ENCODE results near the gene MAF. TPM values are rescaled to one million over a fixed set of nuclear protein-coding genes. Genes with fewer than 3 reads are reported as not detected.

MAF gene
- 0.47 and 0.96 TPM in 2 replicates for total RNA-seq (2022)
- percentile 25 among the genes with signal in this experiment for Bru-seq, nascent RNA
- percentile 39 among the genes with signal in this experiment for BruChase-seq, experiment 1, labeled RNA remaining after a 6-hour chase
- BruChase-seq, experiment 2, labeled RNA remaining after a 2-hour chase, result percentile 33 among the genes with signal in this experiment
- long read RNA-seq, result 0 reads

GRCh38 chr16:79600638-79601091 is at the start of gene MAF:
MAF (minus strand) TSS chr16:79600737; CDS start chr16:79599902, 835 bp downstream.
- POLR2A ChIA-PET, result interaction anchor here (0.6 to 1.8 kb wide), 14 partner anchors 34 to 1501 kb away, joined by 3 to 8 read pairs (median 3); no protein-coding TSS in a partner anchor
- Mint-ChIP-seq H3K27ac (ENCODE audit: low read depth, unreplicated experiment) (peak within 1 kb of the TSS; percentile 75), H3K9me3 (ENCODE audit: unreplicated experiment) (no peaks in the 10 kb centered on the region), H3K27me3 (ENCODE audit: insufficient read depth, unreplicated experiment) (no peaks in the 10 kb centered on the region), H3K4me1 (ENCODE audit: insufficient read depth, unreplicated experiment) (peaks cover 8% of the 10 kb centered on the region), H3K4me3 (ENCODE audit: unreplicated experiment) (peak within 1 kb of the TSS; percentile 84), H3K36me3 (ENCODE audit: insufficient read depth, unreplicated experiment) (no peaks in the 10 kb centered on the region)
- intact Hi-C loops (cut with micrococcal nuclease), result loop anchor here (1.0 to 5.0 kb wide), 7 partner anchors 157 to 1478 kb away; no protein-coding TSS in a partner anchor
- CTCF ChIA-PET, result interaction anchor here (0.6 to 2.7 kb wide), 15 partner anchors 10 to 1477 kb away, joined by 3 to 15 read pairs (median 3); no protein-coding TSS in a partner anchor
- peak; percentile 86 for DNase-seq (ENCODE audit: unreplicated experiment)
- TF ChIP-seq, protein P1, sequence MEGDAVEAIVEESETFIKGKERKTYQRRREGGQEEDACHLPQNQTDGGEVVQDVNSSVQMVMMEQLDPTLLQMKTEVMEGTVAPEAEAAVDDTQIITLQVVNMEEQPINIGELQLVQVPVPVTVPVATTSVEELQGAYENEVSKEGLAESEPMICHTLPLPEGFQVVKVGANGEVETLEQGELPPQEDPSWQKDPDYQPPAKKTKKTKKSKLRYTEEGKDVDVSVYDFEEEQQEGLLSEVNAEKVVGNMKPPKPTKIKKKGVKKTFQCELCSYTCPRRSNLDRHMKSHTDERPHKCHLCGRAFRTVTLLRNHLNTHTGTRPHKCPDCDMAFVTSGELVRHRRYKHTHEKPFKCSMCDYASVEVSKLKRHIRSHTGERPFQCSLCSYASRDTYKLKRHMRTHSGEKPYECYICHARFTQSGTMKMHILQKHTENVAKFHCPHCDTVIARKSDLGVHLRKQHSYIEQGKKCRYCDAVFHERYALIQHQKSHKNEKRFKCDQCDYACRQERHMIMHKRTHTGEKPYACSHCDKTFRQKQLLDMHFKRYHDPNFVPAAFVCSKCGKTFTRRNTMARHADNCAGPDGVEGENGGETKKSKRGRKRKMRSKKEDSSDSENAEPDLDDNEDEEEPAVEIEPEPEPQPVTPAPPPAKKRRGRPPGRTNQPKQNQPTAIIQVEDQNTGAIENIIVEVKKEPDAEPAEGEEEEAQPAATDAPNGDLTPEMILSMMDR (IDR thresholded peaks at IDR 0.05; ENCODE audit: unreplicated experiment), result no peak
- no TSS peak for BruUV-seq (replicated peaks)

DNA sequence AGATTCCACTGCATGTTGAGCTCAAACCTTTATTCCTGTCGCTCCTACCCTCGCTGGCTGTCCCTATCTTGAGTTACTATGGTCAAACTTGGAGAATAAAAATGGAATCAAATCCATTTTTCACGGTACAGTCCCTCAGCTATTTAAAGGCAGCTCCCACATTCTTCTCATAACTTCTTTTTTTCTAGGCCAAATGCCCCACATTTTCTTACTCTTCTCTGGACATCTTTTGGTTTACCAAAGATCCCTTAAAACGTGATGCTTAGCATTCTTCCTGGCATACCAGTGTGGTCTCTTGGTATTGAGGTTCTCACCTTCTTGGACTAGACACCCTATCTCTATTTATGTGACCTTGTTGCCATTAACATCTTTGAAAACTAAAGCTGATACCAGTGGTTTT is 48.3 kb upstream of the MAF start:
- TF ChIP-seq, protein P1 (IDR thresholded peaks at IDR 0.05; ENCODE audit: unreplicated experiment), result no peak
- no peak overlapping the region for H3K4me3 Mint-ChIP-seq (ENCODE audit: unreplicated experiment)
- ChIA-PET CTCF (interaction anchor here (0.7 kb wide), 1 partner anchor 130 kb away, joined by 3 read pairs; no protein-coding TSS in a partner anchor), POLR2A (no interaction called here)
- no peak for DNase-seq (ENCODE audit: unreplicated experiment)
- H3K36me3 Mint-ChIP-seq (ENCODE audit: insufficient read depth, unreplicated experiment), result no peaks in the 10 kb centered on the region
- no peaks in the 10 kb centered on the region for H3K9me3 Mint-ChIP-seq (ENCODE audit: unreplicated experiment)
- intact Hi-C loops (cut with micrococcal nuclease), result no loop called here
- peaks cover 15% of the 10 kb centered on the region for H3K4me1 Mint-ChIP-seq (ENCODE audit: insufficient read depth, unreplicated experiment)
- H3K27me3 Mint-ChIP-seq (ENCODE audit: insufficient read depth, unreplicated experiment), result no peaks in the 10 kb centered on the region
- no TSS peak for BruUV-seq (replicated peaks)
- no peak overlapping the region for H3K27ac Mint-ChIP-seq (ENCODE audit: low read depth, unreplicated experiment)

GRCh38 chr16:79647586-79647985 is 47.0 kb upstream of the MAF start:
- no peak overlapping the region for H3K4me3 Mint-ChIP-seq (ENCODE audit: unreplicated experiment)
- H3K27me3 Mint-ChIP-seq (ENCODE audit: insufficient read depth, unreplicated experiment), result no peaks in the 10 kb centered on the region
- ChIA-PET CTCF (no interaction called here), POLR2A (no interaction called here)
- no peak for DNase-seq (ENCODE audit: unreplicated experiment)
- TF ChIP-seq, protein P1 (IDR thresholded peaks at IDR 0.05; ENCODE audit: unreplicated experiment), result no peak
- no TSS peak for BruUV-seq (replicated peaks)
- H3K9me3 Mint-ChIP-seq (ENCODE audit: unreplicated experiment), result no peaks in the 10 kb centered on the region
- intact Hi-C loops (cut with micrococcal nuclease), result no loop called here
- peaks cover 15% of the 10 kb centered on the region for H3K4me1 Mint-ChIP-seq (ENCODE audit: insufficient read depth, unreplicated experiment)
- H3K27ac Mint-ChIP-seq (ENCODE audit: low read depth, unreplicated experiment), result no peak overlapping the region
- no peaks in the 10 kb centered on the region for H3K36me3 Mint-ChIP-seq (ENCODE audit: insufficient read depth, unreplicated experiment)

GRCh38 chr16:79645701-79646100 is 45.2 kb upstream of the MAF start:
- POLR2A ChIA-PET, result interaction anchor here (0.7 kb wide), 1 partner anchor 16 kb away, joined by 3 read pairs; no protein-coding TSS in a partner anchor
- DNase-seq (ENCODE audit: unreplicated experiment), result no peak
- CTCF ChIA-PET, result no interaction called here
- H3K4me1 Mint-ChIP-seq (ENCODE audit: insufficient read depth, unreplicated experiment), result peaks cover 19% of the 10 kb centered on the region
- peak overlapping the region; percentile 21 for H3K27ac Mint-ChIP-seq (ENCODE audit: low read depth, unreplicated experiment)
- no peaks in the 10 kb centered on the region for H3K9me3 Mint-ChIP-seq (ENCODE audit: unreplicated experiment)
- H3K36me3 Mint-ChIP-seq (ENCODE audit: insufficient read depth, unreplicated experiment), result no peaks in the 10 kb centered on the region
- intact Hi-C loops (cut with micrococcal nuclease), result no loop called here
- TF ChIP-seq, protein P1 (IDR thresholded peaks at IDR 0.05; ENCODE audit: unreplicated experiment), result no peak
- no TSS peak for BruUV-seq (replicated peaks)
- H3K4me3 Mint-ChIP-seq (ENCODE audit: unreplicated experiment), result no peak overlapping the region
- H3K27me3 Mint-ChIP-seq (ENCODE audit: insufficient read depth, unreplicated experiment), result no peaks in the 10 kb centered on the region
